Urothelium cell line (cell line): Measurements from ENCODE around the gene LHFPL3.
A peak's percentile ranks its signal among the peaks of the same experiment; 100 is the strongest.
"Not testable (repeated sequence)": the region's sequence is repeated elsewhere in the genome, so short reads cannot be mapped to it uniquely, and the experiment has no call there.

ENCODE experiments used
- DNase-seq: peaks from one replicate; pipeline ENCODE4 v3.0.0; 2011; ENCODE audit warnings: low spot score, mixed read lengths
- FAIRE-seq: peaks from 2 replicates; lab custom pipeline; 2011; peaks lifted over from hg19 to GRCh38; lab: Jason Lieb, UNC

The LHFPL3 gene

GRCh38 chr7:104563350-104563901 lies 235.0 kb downstream of the LHFPL3 start:
- not testable (repeated sequence) for FAIRE-seq, DNase-seq

- FAIRE-seq (no peak), DNase-seq (no peak)
These were observed 241.3 kb downstream of the LHFPL3 start for GRCh38 chr7:104569751-104570150.

DNA sequence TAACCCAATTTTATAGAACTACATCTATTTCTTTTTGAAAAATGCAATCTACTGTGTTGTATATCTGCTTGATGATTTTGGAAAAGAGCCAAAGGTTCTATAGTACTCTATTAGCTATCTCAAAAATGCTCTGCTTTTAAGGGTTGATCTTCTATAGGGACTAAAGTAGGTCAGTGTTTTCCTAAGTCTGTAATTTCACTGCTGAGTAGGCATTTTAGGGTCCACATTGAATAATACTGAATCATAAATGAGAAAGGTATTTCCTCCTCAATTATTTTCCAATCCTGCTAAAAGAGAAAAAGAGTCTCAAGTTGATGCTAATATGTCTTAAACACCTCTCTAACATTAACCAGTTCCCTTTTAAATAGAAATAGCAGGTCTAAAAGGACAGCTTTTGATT lies 244.2 kb downstream of the LHFPL3 start:
- FAIRE-seq (no peak), DNase-seq (no peak)

- FAIRE-seq, result no peak
- peak; percentile 61 for DNase-seq
These were observed 256.2 kb downstream of the LHFPL3 start for GRCh38 chr7:104584620-104585019.

DNA sequence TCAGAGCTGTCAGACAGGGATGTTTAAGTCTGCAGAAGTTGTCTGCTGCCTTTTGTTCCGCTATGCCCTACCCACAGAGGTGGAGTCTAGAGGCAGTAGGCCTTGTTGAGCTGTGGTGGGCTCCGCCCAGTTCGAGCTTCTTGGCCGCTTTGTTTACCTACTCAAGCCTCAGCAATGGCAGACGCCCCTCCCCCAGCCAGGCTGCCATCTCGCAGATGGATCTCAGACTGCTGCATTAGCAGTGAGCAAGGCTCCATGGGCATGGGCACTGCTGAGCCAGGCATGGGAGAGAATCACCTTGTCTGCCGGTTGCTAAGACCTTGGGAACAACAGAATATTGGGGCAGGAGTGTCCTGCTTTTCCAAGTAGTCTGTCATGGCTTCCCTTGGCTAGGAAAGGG lies 267.2 kb downstream of the LHFPL3 start:
- not testable (repeated sequence) for DNase-seq, FAIRE-seq

- FAIRE-seq (peak; percentile 84), DNase-seq (no peak)
These were observed 275.6 kb downstream of the LHFPL3 start for GRCh38 chr7:104603957-104604356.

DNA sequence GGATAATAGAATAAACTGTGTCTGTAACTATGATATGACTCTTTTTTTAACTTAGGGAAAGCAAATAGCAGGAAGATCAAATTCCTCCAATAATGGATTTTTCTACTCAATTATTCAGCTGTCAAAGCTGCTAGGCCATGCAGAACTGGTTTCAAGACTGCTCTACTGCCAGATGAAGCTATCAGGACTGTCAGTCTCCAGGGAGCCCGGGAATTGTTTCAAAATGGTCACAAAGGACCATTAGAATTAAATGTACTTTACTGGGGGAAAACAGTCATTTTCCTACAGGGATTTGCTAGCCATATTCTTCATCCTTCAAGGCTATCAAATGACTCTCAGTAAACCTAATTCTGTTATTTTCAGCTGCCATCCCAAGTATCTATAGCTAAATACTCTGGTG lies 276.3 kb downstream of the LHFPL3 start:
- no peak for DNase-seq
- FAIRE-seq, result no peak

DNA sequence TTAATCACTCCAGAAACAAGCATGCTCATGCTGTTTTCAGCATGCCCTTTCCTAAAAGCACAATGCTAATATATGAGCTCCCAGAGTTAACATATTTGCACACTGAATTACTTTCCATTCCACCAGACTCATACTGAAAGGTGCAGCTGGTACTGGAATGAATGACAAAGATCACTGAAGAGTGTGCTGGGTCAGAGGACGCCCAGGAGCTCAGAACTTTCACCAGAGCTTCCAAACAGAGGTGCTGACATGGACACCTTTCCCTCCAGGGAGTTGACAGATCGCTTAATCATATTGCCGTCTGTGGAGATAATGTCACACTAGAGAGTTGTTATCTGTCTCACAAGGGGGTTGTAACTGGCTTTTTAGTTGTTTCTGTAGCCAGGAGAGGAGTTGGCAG lies 292.9 kb downstream of the LHFPL3 start:
- DNase-seq, result no peak
- no peak for FAIRE-seq

GRCh38 chr7:104625956-104626355 lies 297.6 kb downstream of the LHFPL3 start:
- DNase-seq (no peak), FAIRE-seq (no peak)

DNA sequence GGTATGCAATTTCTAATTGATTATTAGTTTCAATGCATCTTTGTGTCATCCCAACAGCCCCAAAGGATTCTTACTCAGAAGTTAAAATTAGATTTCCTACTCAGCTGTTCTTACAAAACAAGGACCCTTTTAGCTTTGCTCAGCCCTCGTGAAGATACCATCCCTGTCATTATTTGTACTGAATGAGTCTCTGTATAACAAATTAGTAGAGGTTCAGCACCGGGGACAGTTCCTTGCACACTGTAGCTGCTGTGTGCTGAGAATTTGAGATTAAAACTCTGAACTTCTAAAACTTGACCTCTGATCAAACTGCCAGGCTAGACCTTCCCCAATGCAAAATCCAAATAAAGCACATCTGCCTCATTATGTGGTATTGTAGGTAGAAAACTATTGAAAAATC lies 299.1 kb downstream of the LHFPL3 start:
- DNase-seq (peak; percentile 44), FAIRE-seq (no peak)

DNA sequence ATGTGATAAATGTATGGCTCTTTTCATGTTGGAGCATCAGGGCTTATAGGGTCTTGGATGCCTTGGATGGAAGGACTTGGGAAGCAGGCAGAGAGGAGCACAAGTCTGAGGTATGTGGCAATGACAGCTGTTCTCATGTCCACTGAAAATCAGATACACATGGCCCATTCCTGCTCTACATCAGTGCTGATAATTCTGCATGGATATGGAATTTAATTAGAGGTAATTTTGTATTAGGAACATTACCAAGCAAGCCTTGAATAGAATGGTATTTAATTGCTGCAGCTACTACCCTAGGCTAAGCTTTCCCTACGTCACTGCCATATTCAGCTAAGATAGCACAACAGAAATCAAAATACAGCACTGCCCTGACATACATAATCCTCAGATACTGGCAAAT lies 299.6 kb downstream of the LHFPL3 start:
- DNase-seq (no peak), FAIRE-seq (no peak)

DNA sequence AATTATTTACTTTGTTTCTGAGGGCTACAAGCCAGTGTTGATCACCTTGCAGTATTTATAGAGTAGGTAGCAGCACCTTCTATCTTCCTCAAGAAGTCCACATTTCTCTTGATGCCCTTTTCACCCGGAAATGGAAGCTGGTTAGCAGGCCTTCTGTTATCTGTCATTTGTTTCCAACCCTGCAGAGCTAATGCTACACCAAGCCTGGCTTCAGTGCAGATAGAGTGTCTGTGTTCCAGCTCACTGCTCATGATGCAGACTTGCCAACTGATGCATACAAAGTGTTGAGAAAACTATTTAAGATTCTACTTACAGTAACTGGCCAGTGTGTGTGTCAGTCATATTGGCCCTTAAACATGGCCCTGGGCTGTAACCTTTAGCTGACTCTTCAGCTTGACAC lies 301.0 kb downstream of the LHFPL3 start:
- DNase-seq, result no peak

DNA sequence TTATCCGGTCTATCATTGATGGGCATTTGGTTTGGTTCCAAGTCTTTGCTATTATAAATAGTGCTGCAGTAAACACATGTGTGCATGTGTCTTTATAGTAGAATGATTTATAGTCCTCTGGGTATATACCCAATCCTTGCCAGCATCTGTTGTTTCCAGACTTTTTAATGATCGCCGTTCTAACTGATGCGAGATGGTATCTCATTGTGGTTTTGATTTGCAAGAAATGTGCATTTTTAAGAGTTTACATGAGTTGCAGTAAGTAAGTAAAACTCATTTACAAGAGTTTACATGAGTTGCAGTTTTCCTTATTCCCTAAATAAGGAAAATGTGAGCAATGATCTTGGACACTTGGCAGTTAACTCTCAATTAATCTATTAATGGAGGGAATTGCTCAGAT lies 312.1 kb downstream of the LHFPL3 start:
- FAIRE-seq (no peak), DNase-seq (no peak)

More for the DNA sequence above, 301.0 kb downstream of the LHFPL3 start:
- FAIRE-seq, result no peak

DNA sequence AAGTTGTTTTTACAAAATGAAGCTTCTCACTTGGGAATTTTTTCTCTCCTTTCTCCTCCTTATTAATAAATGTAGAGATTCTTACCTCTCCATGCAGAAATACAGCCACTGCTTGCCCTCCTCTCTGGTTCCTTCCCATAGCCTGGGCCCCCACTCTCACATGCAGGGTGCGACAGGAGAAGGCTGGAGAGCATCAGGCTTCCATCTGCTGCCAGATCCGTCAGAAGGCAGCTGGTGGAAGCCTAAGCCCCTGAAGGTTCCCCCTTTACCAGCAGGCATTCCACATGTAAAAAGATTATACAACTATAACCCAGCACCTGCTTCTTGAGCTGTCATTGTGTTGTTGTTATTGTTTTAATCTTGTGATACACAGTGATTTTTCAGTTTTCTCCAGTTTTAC lies 314.2 kb downstream of the LHFPL3 start:
- DNase-seq, result no peak

GRCh38 chr7:104643587-104644217 lies 315.3 kb downstream of the LHFPL3 start:
- DNase-seq (peak; percentile 34), FAIRE-seq (no peak)

More for the DNA sequence above, 314.2 kb downstream of the LHFPL3 start:
- FAIRE-seq, result no peak

- DNase-seq (no peak), FAIRE-seq (no peak)
These were observed 322.7 kb downstream of the LHFPL3 start for GRCh38 chr7:104650991-104651640.

DNA sequence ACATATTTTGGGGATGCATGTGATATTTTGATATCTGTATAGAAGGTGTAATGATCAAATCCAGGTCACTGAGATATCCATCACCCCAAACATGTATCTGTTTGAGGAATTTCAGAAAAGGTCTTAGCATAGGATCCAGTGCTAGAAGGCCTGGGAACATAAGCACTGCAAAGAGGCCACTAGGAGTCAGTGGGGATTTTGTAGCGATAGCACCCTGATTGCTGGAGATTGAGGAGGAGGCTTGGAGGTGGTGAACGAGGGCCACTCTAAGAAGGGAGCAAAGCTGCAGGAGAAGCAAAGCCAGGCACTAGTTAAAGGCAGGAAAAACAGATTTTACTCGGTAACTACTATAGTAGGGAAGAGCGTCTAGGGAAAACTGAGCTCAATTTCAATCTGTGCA lies 324.0 kb downstream of the LHFPL3 start:
- FAIRE-seq, result no peak
- no peak for DNase-seq

DNA sequence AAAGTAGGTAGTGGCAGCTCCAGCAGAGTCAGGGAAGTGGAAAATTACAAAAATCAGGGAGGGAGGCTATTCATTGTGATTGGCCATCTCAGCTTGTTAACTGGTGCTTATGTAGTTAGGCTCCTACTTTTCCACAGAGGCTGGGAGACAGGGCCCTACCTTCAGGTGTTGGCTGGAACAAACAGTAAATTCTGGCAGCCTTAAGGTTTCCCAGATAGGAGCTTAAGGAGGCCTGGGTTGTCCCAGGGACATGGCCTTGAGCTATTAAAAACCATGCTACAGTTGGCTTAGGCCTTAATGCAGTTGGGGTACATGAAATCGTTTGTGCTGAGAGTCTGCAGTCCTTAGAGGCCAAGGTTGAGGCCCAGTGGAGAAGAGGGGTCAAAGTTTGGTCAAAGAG lies 324.5 kb downstream of the LHFPL3 start:
- FAIRE-seq, result no peak
- DNase-seq, result no peak

DNA sequence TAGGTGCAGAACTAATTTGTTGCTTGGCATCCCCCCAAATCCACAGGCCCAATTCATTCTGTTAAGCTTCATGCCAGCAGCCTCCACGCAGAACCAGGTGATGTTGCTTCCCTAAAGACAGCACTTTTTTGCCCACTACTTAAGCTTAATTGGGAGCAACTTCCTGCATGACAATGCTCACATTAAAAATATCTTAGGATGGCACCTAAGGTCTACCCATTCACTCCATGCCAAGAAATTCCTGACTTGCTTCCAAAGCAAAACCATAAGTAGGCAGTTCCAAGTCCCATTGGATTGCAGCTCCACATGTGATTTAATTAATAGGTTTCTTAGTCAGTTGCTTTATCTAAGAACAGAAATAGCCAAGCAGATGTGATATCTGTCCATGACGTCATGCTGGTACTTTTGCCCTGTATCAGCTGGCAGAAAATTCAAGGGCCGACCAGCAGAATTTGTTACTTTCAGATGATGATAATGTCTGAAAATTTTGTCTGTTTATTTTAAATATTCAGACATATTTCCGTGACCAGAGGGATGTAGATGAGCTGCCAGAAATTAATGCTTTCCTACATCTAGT lies 325.5 kb downstream of the LHFPL3 start:
- FAIRE-seq, result no peak
- no peak for DNase-seq

- no peak for DNase-seq
- FAIRE-seq, result no peak
These were observed 327.2 kb downstream of the LHFPL3 start for GRCh38 chr7:104655592-104655991.

DNA sequence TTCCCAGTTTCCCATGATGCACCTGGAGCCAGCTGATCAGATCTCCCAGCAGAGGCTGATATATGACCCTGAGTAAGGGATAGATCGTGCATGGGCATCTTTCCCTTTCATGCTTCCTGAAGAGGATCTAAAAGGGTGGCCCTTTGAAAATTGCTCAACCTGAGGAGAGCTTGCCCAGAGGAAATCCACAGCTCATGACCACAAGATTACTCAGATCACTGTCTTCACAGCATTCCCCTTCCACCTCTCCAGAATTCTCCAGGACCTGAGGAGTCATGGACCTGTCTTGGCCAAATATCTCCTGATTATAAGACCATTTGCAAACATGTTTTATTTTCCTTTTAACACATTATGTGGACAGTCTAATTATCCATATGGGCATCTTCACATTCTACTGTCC lies 328.1 kb downstream of the LHFPL3 start:
- DNase-seq (no peak), FAIRE-seq (no peak)

GRCh38 chr7:104657134-104657533 lies 328.7 kb downstream of the LHFPL3 start:
- DNase-seq (no peak), FAIRE-seq (no peak)
